Measurements from ENCODE around the gene VMAC.
A peak's percentile ranks its signal among the peaks of the same experiment; 100 is the strongest.

VMAC gene

GRCh38 chr19:5905114-5905778 is 574 bp downstream of the VMAC start:
- DNase-seq (ENCODE audit: low spot score) = no peak

DNA sequence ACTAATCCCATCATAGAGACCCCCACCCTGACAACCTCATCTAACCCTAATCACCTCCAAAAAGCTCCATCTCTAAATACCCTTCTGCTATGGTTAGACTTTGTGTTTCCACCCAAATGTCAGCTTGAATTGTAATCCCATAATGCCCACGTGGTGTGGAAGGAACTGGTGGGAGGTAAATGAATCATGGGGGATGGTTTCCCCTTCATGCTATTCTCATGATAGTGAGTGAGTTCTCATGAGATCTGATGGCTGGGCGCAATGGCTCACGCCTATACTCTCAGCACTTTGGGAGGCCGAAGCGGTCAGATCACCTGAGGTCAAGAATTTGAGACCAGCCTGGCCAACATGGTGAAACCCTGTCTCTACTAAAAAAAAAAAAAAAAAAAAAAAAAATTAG is 2.6 kb downstream of the VMAC start:
- DNase-seq (ENCODE audit: low spot score) = no peak

DNA sequence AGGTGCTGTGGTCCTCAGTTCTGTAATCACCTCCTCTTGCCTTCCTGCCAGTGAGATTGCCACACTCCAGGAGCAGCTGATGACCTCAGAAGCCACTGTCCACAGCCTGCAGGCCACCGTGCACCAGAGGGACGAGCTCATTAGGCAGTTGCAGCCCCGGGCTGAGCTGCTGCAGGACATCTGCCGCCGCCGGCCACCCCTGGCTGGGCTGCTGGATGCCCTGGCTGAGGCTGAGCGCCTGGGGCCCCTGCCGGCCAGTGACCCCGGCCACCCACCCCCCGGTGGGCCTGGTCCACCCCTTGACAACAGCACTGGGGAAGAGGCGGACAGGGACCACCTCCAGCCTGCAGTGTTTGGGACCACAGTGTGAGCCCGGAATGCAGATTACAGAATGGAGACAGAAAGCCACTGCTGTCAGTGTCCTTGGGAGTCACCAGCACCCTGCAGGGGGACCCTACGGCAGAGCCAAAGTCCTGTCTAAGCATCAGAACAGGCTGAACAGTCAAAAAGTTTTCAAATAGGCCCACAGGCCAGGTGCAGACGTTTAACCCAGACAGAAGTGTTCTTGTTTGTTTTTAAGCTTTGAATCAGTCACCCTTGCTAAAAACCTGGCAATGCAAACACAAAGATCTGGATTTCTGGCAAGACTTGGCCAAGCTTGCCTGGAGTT is 4.2 kb downstream of the VMAC start:
- no peak for DNase-seq (ENCODE audit: low spot score)

- DNase-seq (ENCODE audit: low spot score) = no peak
Observed at GRCh38 chr19:5910638-5910907, 5.9 kb downstream of the VMAC start.

DNA sequence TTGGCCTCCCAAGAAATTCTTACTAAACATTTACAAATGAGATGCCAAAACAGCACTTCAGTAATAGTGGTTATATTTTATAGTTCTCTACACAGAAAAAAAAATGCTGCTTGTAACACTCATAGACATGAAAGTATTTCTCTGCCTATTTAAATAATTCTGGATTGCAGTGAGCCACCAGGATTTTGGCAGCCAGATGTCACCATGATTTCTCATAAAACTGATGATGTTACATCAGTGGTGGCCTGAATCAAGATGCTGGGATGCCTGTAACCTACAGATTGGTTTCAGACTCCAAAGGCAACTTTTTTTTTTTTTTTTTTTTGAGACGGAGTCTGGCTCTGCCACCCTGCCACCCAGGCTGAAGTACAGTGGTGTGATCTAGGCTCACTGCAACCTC is 6.7 kb downstream of the VMAC start:
- DNase-seq (ENCODE audit: low spot score) = no peak

- no peak for DNase-seq (ENCODE audit: low spot score)
Observed at GRCh38 chr19:5913739-5914357, 9.2 kb downstream of the VMAC start, which contains the start of gene CAPS. TSS of gene CAPS (plus strand) at chr19:5914254. CDS start at chr19:5914407, 153 bp downstream.

DNA sequence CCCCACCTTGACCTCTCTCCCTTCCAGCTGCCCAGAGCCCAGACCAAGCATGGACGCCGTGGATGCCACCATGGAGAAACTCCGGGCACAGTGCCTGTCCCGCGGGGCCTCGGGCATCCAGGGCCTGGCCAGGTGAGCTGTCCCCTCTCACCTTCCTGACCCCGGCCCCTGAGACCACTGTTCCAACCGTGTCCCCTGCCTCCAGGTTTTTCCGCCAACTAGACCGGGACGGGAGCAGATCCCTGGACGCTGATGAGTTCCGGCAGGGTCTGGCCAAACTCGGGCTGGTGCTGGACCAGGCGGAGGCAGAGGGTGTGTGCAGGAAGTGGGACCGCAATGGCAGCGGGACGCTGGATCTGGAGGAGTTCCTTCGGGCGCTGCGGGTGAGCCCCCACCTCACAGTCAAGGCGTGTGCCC is 9.7 kb downstream of the VMAC start:
- no peak for DNase-seq (ENCODE audit: low spot score)

DNA sequence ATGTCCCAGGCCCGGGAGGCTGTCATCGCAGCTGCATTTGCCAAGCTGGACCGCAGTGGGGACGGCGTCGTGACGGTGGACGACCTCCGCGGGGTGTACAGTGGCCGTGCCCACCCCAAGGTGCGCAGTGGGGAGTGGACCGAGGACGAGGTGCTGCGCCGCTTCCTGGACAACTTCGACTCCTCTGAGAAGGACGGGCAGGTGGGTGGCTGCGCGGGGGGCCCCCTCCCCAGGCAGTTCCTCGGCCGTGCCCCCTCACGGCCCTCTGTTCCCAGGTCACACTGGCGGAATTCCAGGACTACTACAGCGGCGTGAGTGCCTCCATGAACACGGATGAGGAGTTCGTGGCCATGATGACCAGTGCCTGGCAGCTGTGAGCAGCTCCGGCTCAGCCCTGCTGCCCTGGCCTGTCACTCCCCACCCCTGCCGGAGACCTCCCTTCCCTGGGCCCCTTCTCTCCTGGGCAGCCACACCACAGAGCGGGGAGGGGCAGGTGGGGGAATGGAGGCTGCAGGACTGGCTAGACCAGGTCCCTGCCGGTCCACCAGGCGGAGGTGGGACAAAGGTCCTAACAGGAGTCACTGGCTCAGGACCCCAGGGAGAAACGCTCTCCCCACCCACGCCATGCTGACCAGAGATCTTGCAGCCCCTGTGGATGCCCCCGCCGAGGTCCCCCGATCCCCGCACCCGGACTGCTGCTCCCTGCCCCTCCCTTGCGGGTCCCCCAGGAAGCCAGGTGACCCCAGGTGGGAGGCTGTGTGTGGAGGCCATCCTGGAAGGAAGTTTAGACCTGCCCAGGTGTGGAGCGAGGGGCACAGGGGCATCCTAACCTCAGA is 10.5 kb downstream of the VMAC start:
- no peak for DNase-seq (ENCODE audit: low spot score)

- DNase-seq (ENCODE audit: low spot score) = no peak
Observed at GRCh38 chr19:5915782-5916165, 11.1 kb downstream of the VMAC start.

GRCh38 chr19:5916181-5916708 is 11.6 kb downstream of the VMAC start:
- no peak for DNase-seq (ENCODE audit: low spot score)

- no peak for DNase-seq (ENCODE audit: low spot score)
Observed at GRCh38 chr19:5917431-5918107, 12.9 kb downstream of the VMAC start.

GRCh38 chr19:5918463-5919079 is 13.9 kb downstream of the VMAC start:
- DNase-seq (ENCODE audit: low spot score) = no peak

GRCh38 chr19:5921516-5922160 is 17.0 kb downstream of the VMAC start:
- no peak for DNase-seq (ENCODE audit: low spot score)

- DNase-seq (ENCODE audit: low spot score) = no peak
Observed at GRCh38 chr19:5922161-5922545, 17.5 kb downstream of the VMAC start.

- DNase-seq (ENCODE audit: low spot score) = no peak
Observed at GRCh38 chr19:5923356-5923755, 18.7 kb downstream of the VMAC start.

DNA sequence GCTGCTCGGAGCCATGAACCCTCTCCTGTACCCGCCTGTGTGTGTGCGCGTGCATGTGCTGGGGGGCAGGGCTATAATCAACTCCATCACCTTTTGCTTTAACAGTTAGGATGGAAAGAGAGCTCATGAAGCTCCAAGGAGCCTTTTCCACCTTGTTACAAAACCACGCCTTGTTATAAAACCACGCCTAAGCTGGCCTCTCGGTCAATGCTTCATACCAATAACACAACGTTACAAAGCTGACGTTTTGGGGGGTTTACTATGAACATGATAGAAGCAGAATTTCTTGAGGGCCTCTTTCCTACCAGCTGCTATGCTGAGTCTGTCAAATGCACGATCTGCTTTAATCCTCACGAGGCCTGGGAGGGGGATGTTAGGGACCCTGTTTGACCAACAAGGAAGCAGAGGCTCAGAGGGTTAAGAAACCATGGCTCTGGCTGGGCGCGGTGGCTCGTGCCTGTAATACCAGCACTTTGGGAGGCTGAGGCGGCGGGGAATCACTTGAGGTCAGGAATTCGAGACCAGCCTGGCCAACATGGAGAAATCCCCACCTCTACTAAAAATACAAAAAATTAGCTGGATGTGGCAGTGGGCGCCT is 21.3 kb downstream of the VMAC start:
- no peak for DNase-seq (ENCODE audit: low spot score)

- no peak for DNase-seq (ENCODE audit: low spot score)
Observed at GRCh38 chr19:5926641-5927440, 22.2 kb downstream of the VMAC start.

GRCh38 chr19:5927441-5927821 is 22.8 kb downstream of the VMAC start:
- DNase-seq (ENCODE audit: low spot score) = peak; percentile 70

- DNase-seq (ENCODE audit: low spot score) = no peak
Observed at GRCh38 chr19:5929179-5929578, 24.5 kb downstream of the VMAC start.

GRCh38 chr19:5929625-5930024 is 25.0 kb downstream of the VMAC start:
- no peak for DNase-seq (ENCODE audit: low spot score)
